Subcutaneous adipose tissue (tissue), 4 donors: ENCODE measurements around the gene RBM48. TPM values are rescaled to one million over a fixed set of nuclear protein-coding genes. Genes with fewer than 3 reads are reported as not detected.

Experiments
- CTCF ChIP-seq: fragments of 450-650 bp; IDR thresholded peaks from one replicate; pipeline ENCODE4 v1.5.1; 2016; ENCODE audit warnings: low read depth, mild to moderate bottlenecking, control low read depth, antibody characterized with exemption, moderate library complexity
- total RNA-seq, 4 donors: library from RNA; depleted of rRNA; stranded (reverse); fragments of >200 nt; gene quantifications; one replicate each; pipeline ENCODE4 v1.1.0, GENCODE V29; 2016

The RBM48 gene
- total RNA-seq, 4 donors from 2014 or later, result 9.4 to 17.2 (median 14.6) TPM

GRCh38 chr7:92584953-92585352 is 56.4 kb downstream of the RBM48 start:
- TF ChIP-seq CTCF, result no peak

GRCh38 chr7:92586403-92586802 is 57.8 kb downstream of the RBM48 start:
- no peak for TF ChIP-seq CTCF

GRCh38 chr7:92586841-92587240 is 58.2 kb downstream of the RBM48 start:
- TF ChIP-seq CTCF, result no peak

Other genes starting within 250 kb of the RBM48 start
- 10 to 100 TPM; 42.9 to 61.8 (median 54.1) TPM for gene GATAD1, start 81.3 kb upstream of the RBM48 start, total RNA-seq
- not detected for gene ERVW-1, start 50.8 kb upstream of the RBM48 start, total RNA-seq
- gene PEX1, start 275 bp upstream of the RBM48 start, total RNA-seq, result 10 to 100 TPM; 17.8 to 27.9 (median 21.9) TPM
- 10 to 100 TPM; 18.9 to 44.3 (median 27.6) TPM for gene FAM133B, start 61.6 kb downstream of the RBM48 start, total RNA-seq